Effector memory CD4-positive, alpha-beta T cell (primary cell): Measurements from ENCODE around the gene PKD1L1.

Experiments
- DNase-seq, 3 donors: peaks; one replicate each; pipeline ENCODE4 v3.0.0-alpha.2; 2020
- H3K27ac ChIP-seq: 2 replicates; pipeline ENCODE4 v1.7.0; 2013; ENCODE audit warnings: mild to moderate bottlenecking, low read length, moderate library complexity; ENCODE audit not compliant: insufficient read depth, poor library complexity, severe bottlenecking
- H3K27me3 ChIP-seq: replicated peaks from 2 replicates; pipeline ENCODE4 v1.7.0; 2013; ENCODE audit warnings: mild to moderate bottlenecking, low read length; ENCODE audit not compliant: insufficient read depth, control insufficient read depth, poor library complexity, severe bottlenecking
- H3K36me3 ChIP-seq: 2 replicates; pipeline ENCODE4 v1.7.0; 2013; ENCODE audit warnings: mild to moderate bottlenecking, low read length, moderate library complexity; ENCODE audit not compliant: control insufficient read depth, insufficient read depth
- H3K4me1 ChIP-seq: 2 replicates; pipeline ENCODE4 v1.7.0; 2013; ENCODE audit warnings: low read length, mild to moderate bottlenecking; ENCODE audit not compliant: control insufficient read depth, insufficient read depth, poor library complexity, severe bottlenecking
- H3K4me3 ChIP-seq: 2 replicates; pipeline ENCODE4 v1.7.0; 2013; ENCODE audit warnings: low read length, low read depth, mild to moderate bottlenecking; ENCODE audit not compliant: insufficient read depth, poor library complexity, severe bottlenecking
- H3K9me3 ChIP-seq: 2 replicates; pipeline ENCODE4 v1.7.0; 2013; ENCODE audit warnings: mild to moderate bottlenecking, low read length, moderate library complexity; ENCODE audit not compliant: control insufficient read depth

PKD1L1 gene

DNA sequence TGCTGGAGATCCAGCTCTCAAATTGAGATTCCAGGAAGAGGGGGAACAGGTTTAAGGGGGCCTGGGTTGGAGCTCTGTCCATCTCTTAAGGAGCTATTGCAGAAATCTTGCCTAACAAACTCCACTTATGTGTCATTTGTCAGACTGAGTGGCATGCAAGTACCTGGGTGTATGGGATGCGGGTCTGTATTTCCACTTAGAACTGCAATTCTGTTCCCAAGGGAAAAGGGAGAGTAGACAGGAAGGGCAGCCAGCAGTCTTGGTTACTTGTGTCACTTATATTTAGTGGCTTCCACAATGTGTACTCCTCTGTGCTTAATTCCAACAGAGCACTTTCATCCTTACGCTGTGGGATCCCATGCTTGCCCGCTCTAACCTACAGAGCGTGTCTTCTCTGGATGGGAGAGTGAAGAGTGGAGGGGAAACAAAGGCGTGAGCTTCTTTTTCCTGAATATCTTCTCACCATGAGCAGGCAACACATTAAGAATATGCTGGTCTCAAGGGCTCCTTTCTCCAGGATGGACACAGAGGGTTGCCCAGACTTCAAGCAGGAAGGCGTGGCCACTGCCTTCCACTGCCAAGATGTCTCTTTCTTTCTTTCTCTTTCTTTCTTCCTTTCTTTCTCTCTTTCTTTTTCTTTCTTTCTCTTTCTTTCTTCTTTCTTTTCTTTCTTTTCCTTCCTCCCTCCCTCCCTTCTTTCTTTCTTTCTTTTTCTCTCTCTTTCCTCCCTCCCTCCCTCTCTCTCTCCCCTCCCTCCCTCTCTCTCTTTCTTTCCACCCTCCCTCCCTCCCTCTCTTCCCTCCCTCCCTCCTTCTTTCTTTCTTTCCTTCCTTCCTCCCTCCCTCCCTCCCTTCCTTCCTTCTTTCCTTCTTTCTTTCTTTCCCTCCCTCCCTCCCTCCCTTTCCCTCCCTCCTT is 212.6 kb downstream of the PKD1L1 start:
- no peak for DNase-seq
- no peaks in the 10 kb centered on the region for H3K4me1 ChIP-seq
- H3K4me3 ChIP-seq, result no peak overlapping the region
- H3K9me3 ChIP-seq, result no peaks in the 10 kb centered on the region
- no peak overlapping the region for H3K27ac ChIP-seq
- no peaks in the 10 kb centered on the region for H3K36me3 ChIP-seq
- H3K27me3 ChIP-seq, result no peaks in the 10 kb centered on the region

DNA sequence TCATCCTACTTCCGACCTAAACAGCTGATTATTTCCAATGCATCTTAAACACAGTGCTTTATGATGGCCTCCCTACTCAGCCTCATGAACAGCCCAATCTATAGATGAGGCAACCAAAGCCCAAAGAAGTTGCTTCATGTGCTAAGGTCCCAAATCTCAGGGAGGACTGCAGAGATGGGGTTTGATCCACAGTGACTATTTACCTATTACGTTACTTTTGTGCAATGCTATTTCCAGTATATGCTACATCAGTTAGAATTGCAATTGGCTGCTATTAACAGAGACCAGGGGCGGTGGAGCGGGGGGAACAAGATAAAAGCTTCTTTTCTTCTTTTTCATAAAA is 213.3 kb downstream of the PKD1L1 start:
- H3K9me3 ChIP-seq, result no peaks in the 10 kb centered on the region
- no peak overlapping the region for H3K27ac ChIP-seq
- no peak overlapping the region for H3K4me3 ChIP-seq
- DNase-seq, result no peak
- no peaks in the 10 kb centered on the region for H3K27me3 ChIP-seq
- no peaks in the 10 kb centered on the region for H3K4me1 ChIP-seq
- no peaks in the 10 kb centered on the region for H3K36me3 ChIP-seq

DNA sequence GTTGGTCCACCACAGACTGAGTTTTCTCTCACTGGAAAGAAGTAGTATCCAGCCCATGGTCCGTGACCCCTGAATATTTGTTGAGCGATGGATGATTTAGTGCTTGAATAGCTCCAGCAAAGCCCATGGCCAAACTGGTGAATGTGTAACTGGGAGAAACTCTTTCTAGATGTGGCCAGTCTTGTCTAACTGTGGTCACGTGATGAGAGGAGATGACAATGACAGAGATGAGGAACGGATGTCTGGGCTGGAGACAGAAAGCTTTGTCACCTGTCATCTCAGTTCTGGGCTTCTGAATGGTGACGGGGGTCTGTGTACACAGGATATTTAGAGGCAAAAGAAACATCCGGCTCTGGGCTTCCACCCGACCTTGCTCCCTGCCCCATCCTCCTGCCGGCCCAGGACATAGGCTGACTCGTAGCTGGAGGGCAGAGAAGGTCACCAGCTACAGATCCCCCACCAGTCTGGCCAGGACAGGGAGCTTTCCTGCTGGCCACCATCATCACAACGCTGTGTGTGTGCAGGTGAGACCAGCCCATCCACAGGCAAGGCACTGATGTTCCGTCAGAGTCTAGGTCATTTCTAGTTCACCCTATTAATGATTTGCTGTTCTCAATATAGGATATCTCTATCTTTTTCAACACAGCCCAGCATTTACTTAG is 213.8 kb downstream of the PKD1L1 start:
- Histone ChIP-seq H3K9me3 (no peaks in the 10 kb centered on the region), H3K4me3 (no peak overlapping the region), H3K27ac (no peak overlapping the region), H3K27me3 (no peaks in the 10 kb centered on the region), H3K36me3 (no peaks in the 10 kb centered on the region), H3K4me1 (no peaks in the 10 kb centered on the region)
- no peak for DNase-seq

DNA sequence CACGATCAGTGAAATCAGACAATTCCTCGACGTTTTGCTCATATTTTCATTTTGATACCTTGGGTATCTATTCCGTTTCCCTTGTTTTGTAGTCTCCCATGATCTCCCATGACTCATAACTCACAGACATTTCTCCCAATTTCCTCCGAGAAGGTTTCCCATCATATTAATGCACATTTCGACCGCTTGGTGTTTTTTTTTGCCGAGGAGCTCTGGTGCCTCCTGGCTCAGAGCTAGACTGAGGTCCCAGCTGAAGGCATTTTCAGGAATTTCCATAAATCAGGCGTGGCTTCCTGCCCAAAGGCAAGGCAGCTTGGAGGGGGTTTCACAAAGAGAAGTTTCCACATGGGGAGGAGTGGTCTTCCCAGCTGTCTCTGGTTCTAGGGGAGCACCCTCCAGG is 218.1 kb downstream of the PKD1L1 start:
- H3K27ac ChIP-seq, result no peak overlapping the region
- no peaks in the 10 kb centered on the region for H3K9me3 ChIP-seq
- H3K36me3 ChIP-seq, result no peaks in the 10 kb centered on the region
- H3K4me3 ChIP-seq, result no peak overlapping the region
- H3K4me1 ChIP-seq, result no peaks in the 10 kb centered on the region
- no peak for DNase-seq
- H3K27me3 ChIP-seq, result no peaks in the 10 kb centered on the region

DNA sequence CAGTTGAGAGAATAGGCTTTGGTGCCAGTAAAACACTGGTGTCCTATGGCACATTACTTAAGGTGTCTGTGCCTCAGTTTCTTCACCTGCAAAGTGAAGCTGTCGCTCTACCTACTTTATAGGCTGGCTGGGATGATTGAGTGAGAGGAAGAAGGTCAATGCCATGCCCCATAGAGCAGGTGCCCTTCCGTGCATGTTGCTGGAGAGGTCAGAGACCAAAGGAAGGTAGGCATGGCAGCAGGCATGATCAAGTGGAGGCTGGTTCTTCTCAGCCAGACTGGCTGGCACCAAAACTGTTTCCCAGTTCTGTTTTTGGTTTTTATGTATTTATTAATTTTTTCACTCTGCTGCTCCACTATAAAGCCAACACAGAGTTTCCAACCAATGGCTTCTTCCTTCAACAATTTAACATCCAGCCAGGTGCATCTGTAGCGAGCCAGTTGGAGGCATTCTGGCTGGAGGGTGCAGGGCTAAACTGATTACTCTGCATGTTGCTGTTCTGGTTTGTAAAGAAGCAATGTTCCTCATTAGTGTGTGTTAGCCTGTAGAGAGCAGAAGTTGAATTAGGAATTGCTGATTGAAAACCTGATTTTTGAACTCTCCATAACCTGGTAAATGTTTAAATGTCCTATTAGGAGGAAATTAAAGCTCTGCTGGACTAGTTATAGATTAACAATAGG is 222.1 kb downstream of the PKD1L1 start:
- no peaks in the 10 kb centered on the region for H3K36me3 ChIP-seq
- no peak for DNase-seq
- no peaks in the 10 kb centered on the region for H3K4me1 ChIP-seq
- no peaks in the 10 kb centered on the region for H3K27me3 ChIP-seq
- H3K27ac ChIP-seq, result no peak overlapping the region
- H3K4me3 ChIP-seq, result no peak overlapping the region
- H3K9me3 ChIP-seq, result no peaks in the 10 kb centered on the region

DNA sequence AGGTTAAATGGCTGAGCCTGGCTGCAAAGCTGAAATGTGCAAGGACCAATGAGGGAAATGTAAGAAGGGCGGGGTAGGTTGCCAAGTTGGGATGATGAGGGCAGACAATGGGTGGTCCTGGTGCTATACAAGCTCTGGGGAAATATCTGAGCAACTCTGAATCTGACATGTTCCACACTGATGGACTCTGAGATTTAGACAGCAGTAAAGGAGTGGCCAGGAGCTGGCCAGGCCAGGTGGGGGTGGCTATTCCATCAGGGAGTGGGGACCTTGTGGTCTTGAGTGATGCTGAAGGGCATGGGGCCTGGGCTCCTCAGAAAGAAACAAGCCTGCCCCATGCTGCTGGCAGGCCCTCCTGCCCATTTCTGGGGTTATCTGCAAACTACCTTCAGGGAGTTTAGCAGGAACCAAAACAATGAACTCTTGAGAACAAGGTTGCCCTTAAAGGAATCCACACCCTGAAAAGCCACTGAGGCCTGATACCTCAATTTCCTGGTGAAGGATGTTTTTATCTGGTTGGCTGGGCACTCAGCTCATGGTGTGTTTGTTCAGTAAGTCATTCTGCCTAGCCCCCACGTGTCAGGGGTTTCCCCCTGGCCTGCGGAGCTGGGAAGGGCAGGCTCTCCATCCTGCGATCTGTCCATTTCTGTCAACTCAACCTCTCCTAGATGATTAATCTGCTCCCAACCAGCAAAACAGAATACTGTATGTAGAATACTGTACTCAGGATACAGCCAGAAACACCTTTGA is 223.1 kb downstream of the PKD1L1 start:
- no peak overlapping the region for H3K4me3 ChIP-seq
- H3K36me3 ChIP-seq, result no peaks in the 10 kb centered on the region
- DNase-seq, result no peak
- H3K27ac ChIP-seq, result no peak overlapping the region
- no peaks in the 10 kb centered on the region for H3K4me1 ChIP-seq
- no peaks in the 10 kb centered on the region for H3K9me3 ChIP-seq
- H3K27me3 ChIP-seq, result no peaks in the 10 kb centered on the region
